Large intestine (tissue), 3 donors: Measurements from ENCODE around the gene PCNX2. TPM values are rescaled to one million over a fixed set of nuclear protein-coding genes. Genes with fewer than 3 reads are reported as not detected.

ENCODE experiments used
- DNase-seq, 2 donors: peaks; one replicate each; pipeline versions ENCODE4 v3.0.0 to v3.0.0-alpha.2; 2013
- H3K27ac ChIP-seq: one replicate; pipeline ENCODE4 v1.5.1; 2013; ENCODE audit warnings: low read length
- H3K27me3 ChIP-seq: 2 replicates; pipeline ENCODE4 v1.6.1; 2013; ENCODE audit warnings: low read length; ENCODE audit not compliant: control insufficient read depth, insufficient read depth
- H3K36me3 ChIP-seq: 2 replicates; pipeline ENCODE4 v1.6.1; 2013; ENCODE audit warnings: low read length; ENCODE audit not compliant: control insufficient read depth, insufficient read depth
- H3K4me1 ChIP-seq: one replicate; pipeline ENCODE4 v1.6.1; 2013; ENCODE audit warnings: low read length; ENCODE audit not compliant: control insufficient read depth, insufficient read depth
- H3K4me3 ChIP-seq: one replicate; pipeline ENCODE4 v1.5.1; 2013; ENCODE audit warnings: low read length
- H3K9me3 ChIP-seq: one replicate; pipeline ENCODE4 v1.6.1; 2013; ENCODE audit warnings: mild to moderate bottlenecking, low read depth, low read length, moderate library complexity; ENCODE audit not compliant: control insufficient read depth
- WGBS: methylation state at CpG from one replicate; pipeline ENCODE4 v1.1.5; 2013; ENCODE audit warnings: low lambda C conversion rate; ENCODE audit not compliant: insufficient coverage; 5-methylcytosine and 5-hydroxymethylcytosine counted together
- polyA plus RNA-seq: library from polyadenylated mRNA; unstranded; fragments of 120-200 nt; gene quantifications from one replicate; pipeline ENCODE4 v1.2.1, GENCODE V29; 2013

Gene PCNX2
- polyA plus RNA-seq, 1 donor: 6.9 TPM

DNA sequence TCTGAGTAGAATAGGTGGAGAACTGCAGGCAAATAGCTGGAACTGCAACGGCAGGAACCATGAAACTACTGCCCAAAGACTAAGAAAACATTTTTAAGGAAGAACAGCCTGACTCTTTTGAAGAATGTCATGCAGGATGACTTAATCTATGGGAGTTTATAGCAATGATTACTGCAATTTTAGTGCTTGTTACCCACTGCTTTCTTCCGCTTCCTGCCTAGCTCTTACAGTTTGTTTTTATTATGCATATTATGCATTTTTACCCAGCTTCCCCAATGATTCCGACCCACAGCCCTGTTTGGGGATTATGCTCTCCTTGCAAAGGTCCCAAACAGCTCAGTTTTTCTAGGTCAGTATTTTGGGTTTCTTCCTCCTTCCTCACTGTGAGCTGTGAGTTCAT, 71.2 kb downstream of the PCNX2 start:
- H3K4me1 ChIP-seq: no peaks in the 10 kb centered on the region
- H3K4me3 ChIP-seq: no peak overlapping the region
- DNase-seq: no peak
- no peaks in the 10 kb centered on the region for H3K27me3 ChIP-seq
- WGBS: 100% methylated on average over 1 of the region's 3 CpGs
- H3K36me3 ChIP-seq: no peaks in the 10 kb centered on the region
- no peak overlapping the region for H3K27ac ChIP-seq
- H3K9me3 ChIP-seq: peaks cover 3% of the 10 kb centered on the region

GRCh38 chr1:233217832-233218231, 77.7 kb downstream of the PCNX2 start:
- Histone ChIP-seq H3K27me3 (no peaks in the 10 kb centered on the region), H3K36me3 (no peaks in the 10 kb centered on the region), H3K4me1 (no peaks in the 10 kb centered on the region), H3K27ac (no peak overlapping the region), H3K4me3 (no peak overlapping the region), H3K9me3 (peaks cover 3% of the 10 kb centered on the region)
- DNase-seq: no peak
- no CpG with 5 or more reads among the region's 5 CpGs for WGBS

DNA sequence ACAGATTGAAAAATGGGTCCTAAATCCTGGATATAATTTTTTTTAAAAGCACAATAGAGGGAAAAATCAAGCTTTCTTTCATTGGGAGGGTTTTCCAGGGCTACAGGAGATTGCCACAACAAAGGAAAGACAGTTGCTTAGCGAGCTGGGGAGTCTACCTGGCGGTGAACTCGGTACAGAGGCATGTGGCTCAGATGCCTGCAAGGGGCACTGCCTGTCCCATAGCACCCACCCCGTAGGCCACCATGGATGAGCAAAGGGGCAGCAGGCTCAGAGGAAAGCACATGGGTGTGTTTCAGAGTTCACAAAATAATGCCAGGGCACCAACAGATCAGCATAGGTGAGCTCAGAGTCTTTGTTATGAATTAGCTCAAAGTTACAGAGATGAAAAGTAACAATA, 79.5 kb downstream of the PCNX2 start:
- no peak for DNase-seq
- H3K4me3 ChIP-seq: no peak overlapping the region
- no peak overlapping the region for H3K27ac ChIP-seq
- H3K9me3 ChIP-seq: peaks cover 3% of the 10 kb centered on the region
- H3K4me1 ChIP-seq: no peaks in the 10 kb centered on the region
- WGBS: no CpG with 5 or more reads among the region's 4 CpGs
- no peaks in the 10 kb centered on the region for H3K36me3 ChIP-seq
- H3K27me3 ChIP-seq: no peaks in the 10 kb centered on the region

- no peak overlapping the region for H3K27ac ChIP-seq
- no peak overlapping the region for H3K4me3 ChIP-seq
- H3K27me3 ChIP-seq: no peaks in the 10 kb centered on the region
- peaks cover 2% of the 10 kb centered on the region for H3K9me3 ChIP-seq
- H3K36me3 ChIP-seq: no peaks in the 10 kb centered on the region
- 33% methylated on average over 1 of the region's 3 CpGs for WGBS
- H3K4me1 ChIP-seq: no peaks in the 10 kb centered on the region
- no peak for DNase-seq
Measured at GRCh38 chr1:233215135-233215760, 80.3 kb downstream of the PCNX2 start.

DNA sequence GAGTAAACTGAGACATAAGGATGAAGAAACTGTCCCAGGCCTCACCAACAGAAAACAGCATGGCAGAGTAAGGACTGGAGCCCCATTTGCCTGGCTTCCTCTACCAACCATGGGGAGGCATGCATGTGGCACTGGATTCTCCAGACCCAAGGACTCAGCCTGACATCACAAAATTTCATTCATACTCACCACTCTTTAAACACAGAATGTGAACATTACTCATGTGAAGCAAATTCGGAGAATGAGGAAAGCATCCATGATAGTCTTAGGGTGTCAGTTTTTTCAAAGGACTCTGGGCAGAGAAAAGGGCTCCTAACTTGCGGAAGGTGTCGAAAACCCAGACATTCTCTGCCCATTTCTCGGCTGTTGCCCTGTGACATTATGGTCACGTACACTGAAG, 83.9 kb downstream of the PCNX2 start:
- no CpG with 5 or more reads among the region's 5 CpGs for WGBS

DNA sequence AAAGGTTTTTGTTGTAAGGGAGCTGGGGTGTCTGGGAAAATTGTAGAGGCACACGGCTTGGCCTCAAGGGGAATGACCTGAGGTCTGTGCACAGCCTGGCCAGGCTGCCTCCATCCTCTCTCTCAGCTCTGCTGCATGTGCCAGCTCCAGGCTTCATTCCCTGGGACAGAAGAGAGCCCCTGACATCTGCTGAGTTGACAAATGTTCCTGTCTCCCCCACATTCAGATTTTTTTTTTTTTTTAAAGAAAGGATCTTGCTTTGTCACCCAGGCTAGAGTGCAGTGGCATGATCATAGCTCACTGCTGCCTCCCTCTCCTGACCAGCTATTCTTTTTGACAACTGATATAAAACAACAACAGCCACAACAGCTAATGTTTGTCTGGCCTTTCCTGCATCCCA, 84.4 kb downstream of the PCNX2 start:
- H3K27ac ChIP-seq: no peak overlapping the region
- H3K36me3 ChIP-seq: no peaks in the 10 kb centered on the region
- no peaks in the 10 kb centered on the region for H3K27me3 ChIP-seq
- H3K4me3 ChIP-seq: no peak overlapping the region
- H3K4me1 ChIP-seq: no peaks in the 10 kb centered on the region
- no peak for DNase-seq
- H3K9me3 ChIP-seq: no peaks in the 10 kb centered on the region
- WGBS: no CpG with 5 or more reads among the region's 1 CpG

More for the DNA sequence above, 83.9 kb downstream of the PCNX2 start:
- Histone ChIP-seq H3K4me3 (no peak overlapping the region), H3K27me3 (no peaks in the 10 kb centered on the region), H3K4me1 (no peaks in the 10 kb centered on the region), H3K27ac (no peak overlapping the region), H3K36me3 (no peaks in the 10 kb centered on the region), H3K9me3 (no peaks in the 10 kb centered on the region)
- DNase-seq: no peak

DNA sequence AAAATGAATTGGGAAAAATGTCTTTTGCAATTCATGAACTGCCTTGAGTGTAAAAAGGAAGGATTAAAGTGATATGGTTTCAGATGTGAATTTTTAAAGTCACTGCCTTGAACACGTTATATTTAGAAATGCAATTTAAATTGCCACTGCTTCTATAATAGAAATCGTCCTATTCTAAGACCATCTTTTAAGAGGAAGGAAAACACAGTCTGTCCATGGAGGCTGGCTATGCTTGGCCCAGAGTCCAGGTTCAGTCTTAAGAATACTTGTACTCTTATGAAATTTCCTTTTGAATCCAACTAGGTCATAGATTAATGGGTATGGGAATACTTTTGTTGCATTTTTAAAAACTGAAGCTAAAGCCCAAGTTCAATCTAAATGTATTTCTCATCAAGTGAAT, 86.0 kb downstream of the PCNX2 start:
- Histone ChIP-seq H3K36me3 (no peaks in the 10 kb centered on the region), H3K9me3 (no peaks in the 10 kb centered on the region), H3K4me3 (no peak overlapping the region), H3K27ac (no peak overlapping the region), H3K27me3 (no peaks in the 10 kb centered on the region), H3K4me1 (no peaks in the 10 kb centered on the region)
- 100% methylated on average over 1 of the region's 2 CpGs for WGBS
- no peak for DNase-seq

- DNase-seq: no peak
- Histone ChIP-seq H3K36me3 (no peaks in the 10 kb centered on the region), H3K27ac (no peak overlapping the region), H3K9me3 (no peaks in the 10 kb centered on the region), H3K27me3 (no peaks in the 10 kb centered on the region), H3K4me1 (no peaks in the 10 kb centered on the region), H3K4me3 (no peak overlapping the region)
Measured at GRCh38 chr1:233208687-233209086, 86.8 kb downstream of the PCNX2 start.

- Histone ChIP-seq H3K4me3 (no peak overlapping the region), H3K36me3 (no peaks in the 10 kb centered on the region), H3K9me3 (peaks cover 4% of the 10 kb centered on the region), H3K27ac (no peak overlapping the region), H3K27me3 (no peaks in the 10 kb centered on the region), H3K4me1 (no peaks in the 10 kb centered on the region)
- DNase-seq: no peak
- 100% methylated on average over 1 of the region's 2 CpGs for WGBS
Measured at GRCh38 chr1:233197940-233198339, 97.6 kb downstream of the PCNX2 start.

DNA sequence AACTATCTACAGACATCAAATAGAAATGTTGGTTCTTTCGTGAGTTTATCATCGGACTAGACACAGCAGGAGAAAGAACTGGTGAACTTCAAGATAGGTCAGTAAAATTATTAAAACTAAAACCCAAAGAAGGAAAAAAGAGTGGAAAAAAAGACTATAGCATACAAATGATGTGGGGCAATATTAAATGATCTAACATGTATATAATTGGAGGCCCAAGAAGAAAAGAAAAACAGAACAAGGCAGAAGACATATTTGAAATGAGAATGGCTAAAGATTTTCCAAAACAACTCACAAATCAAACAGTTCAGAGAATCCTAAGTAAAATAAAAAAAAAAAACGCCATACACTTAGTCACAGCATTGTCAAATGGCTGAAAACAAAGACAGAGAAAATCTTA, 101.8 kb downstream of the PCNX2 start:
- no peaks in the 10 kb centered on the region for H3K36me3 ChIP-seq
- no peak for DNase-seq
- no peaks in the 10 kb centered on the region for H3K4me1 ChIP-seq
- no peak overlapping the region for H3K27ac ChIP-seq
- H3K4me3 ChIP-seq: no peak overlapping the region
- peaks cover 4% of the 10 kb centered on the region for H3K9me3 ChIP-seq
- H3K27me3 ChIP-seq: no peaks in the 10 kb centered on the region
- WGBS: 85% methylated on average over 2 of the region's 3 CpGs

- Histone ChIP-seq H3K27ac (no peak overlapping the region), H3K27me3 (no peaks in the 10 kb centered on the region), H3K9me3 (peaks cover 4% of the 10 kb centered on the region), H3K4me1 (no peaks in the 10 kb centered on the region), H3K4me3 (no peak overlapping the region), H3K36me3 (no peaks in the 10 kb centered on the region)
- no CpG with 5 or more reads among the region's 5 CpGs for WGBS
- no peak for DNase-seq
Measured at GRCh38 chr1:233190987-233191386, 104.5 kb downstream of the PCNX2 start.
